ENCODE results near the gene JAML. TPM values are rescaled to one million over a fixed set of nuclear protein-coding genes. Genes with fewer than 3 reads are reported as not detected.
A peak's percentile ranks its signal among the peaks of the same experiment; 100 is the strongest.

The JAML gene
- polyA plus RNA-seq, 1 donor (not counting 4 experiments of a cell fraction or from before 2014, with no cell fraction given), result 0.01 TPM

GRCh38 chr11:118166641-118167040 is 58.2 kb downstream of the JAML start:
- TF ChIP-seq, protein P1, sequence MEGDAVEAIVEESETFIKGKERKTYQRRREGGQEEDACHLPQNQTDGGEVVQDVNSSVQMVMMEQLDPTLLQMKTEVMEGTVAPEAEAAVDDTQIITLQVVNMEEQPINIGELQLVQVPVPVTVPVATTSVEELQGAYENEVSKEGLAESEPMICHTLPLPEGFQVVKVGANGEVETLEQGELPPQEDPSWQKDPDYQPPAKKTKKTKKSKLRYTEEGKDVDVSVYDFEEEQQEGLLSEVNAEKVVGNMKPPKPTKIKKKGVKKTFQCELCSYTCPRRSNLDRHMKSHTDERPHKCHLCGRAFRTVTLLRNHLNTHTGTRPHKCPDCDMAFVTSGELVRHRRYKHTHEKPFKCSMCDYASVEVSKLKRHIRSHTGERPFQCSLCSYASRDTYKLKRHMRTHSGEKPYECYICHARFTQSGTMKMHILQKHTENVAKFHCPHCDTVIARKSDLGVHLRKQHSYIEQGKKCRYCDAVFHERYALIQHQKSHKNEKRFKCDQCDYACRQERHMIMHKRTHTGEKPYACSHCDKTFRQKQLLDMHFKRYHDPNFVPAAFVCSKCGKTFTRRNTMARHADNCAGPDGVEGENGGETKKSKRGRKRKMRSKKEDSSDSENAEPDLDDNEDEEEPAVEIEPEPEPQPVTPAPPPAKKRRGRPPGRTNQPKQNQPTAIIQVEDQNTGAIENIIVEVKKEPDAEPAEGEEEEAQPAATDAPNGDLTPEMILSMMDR (optimal IDR thresholded peaks at IDR 0.05 in 1 of 3, IDR thresholded peaks at IDR 0.05 in 1 of 3, conservative IDR thresholded peaks at IDR 0.05 in 1 of 3; ENCODE audit: extremely low read depth in 1 of 3, insufficient read depth in 2 of 3, low read length in 3 of 3), result no peak
- TF ChIP-seq EZH2 (IDR thresholded peaks at IDR 0.05; ENCODE audit: low read length), result no peak
- Histone ChIP-seq H3K4me1 (ENCODE audit: control insufficient read depth, extremely low read depth, insufficient read depth, low read length) (peaks cover 11% of the 10 kb centered on the region), H3K4me3 (ENCODE audit: control insufficient read depth in 2 of 3, extremely low read depth in 1 of 3, insufficient read depth in 2 of 3, low read depth in 1 of 3, low read length in 3 of 3) (no peak overlapping the region), H3K4me2 (ENCODE audit: control insufficient read depth, extremely low read depth, insufficient read depth, low read depth, low read length) (no peak overlapping the region), H3K36me3 (ENCODE audit: control insufficient read depth in 2 of 2, extremely low read depth in 1 of 2, insufficient read depth in 2 of 2, low read length in 2 of 2) (no peaks in the 10 kb centered on the region), H3K9me1 (ENCODE audit: control insufficient read depth, extremely low read depth, insufficient read depth, low read length) (no peaks in the 10 kb centered on the region), H3K27ac (ENCODE audit: control insufficient read depth, insufficient read depth, low read length) (no peak overlapping the region), H3K9ac (ENCODE audit: control insufficient read depth, extremely low read depth, insufficient read depth, low read length) (peak overlapping the region; percentile 18), H3K79me2 (ENCODE audit: control insufficient read depth, insufficient read depth, low read length) (no peaks in the 10 kb centered on the region), H2AFZ (ENCODE audit: control insufficient read depth, low read length) (peak overlapping the region; percentile 90), H4K20me1 (ENCODE audit: control insufficient read depth, extremely low read depth, insufficient read depth, low read length) (no peaks in the 10 kb centered on the region), H3K9me3 (ENCODE audit: control insufficient read depth, low read depth, low read length) (no peaks in the 10 kb centered on the region), H3K27me3 (ENCODE audit: control insufficient read depth, extremely low read depth, insufficient read depth, low read length) (no peaks in the 10 kb centered on the region)
- dilution Hi-C loops (cut with MboI; ENCODE audit: extremely low pct_ligation_motif_present, low sequenced_read_pairs), result no loop called here
- DNase-seq (ENCODE audit: low read depth, low spot score), result no peak
- FAIRE-seq, result no peak

GRCh38 chr11:118164885-118165284 is 59.9 kb downstream of the JAML start:
- Histone ChIP-seq H3K27me3 (ENCODE audit: control insufficient read depth, extremely low read depth, insufficient read depth, low read length) (no peaks in the 10 kb centered on the region), H3K4me2 (ENCODE audit: control insufficient read depth, extremely low read depth, insufficient read depth, low read depth, low read length) (no peak overlapping the region), H3K9me3 (ENCODE audit: control insufficient read depth, low read depth, low read length) (no peaks in the 10 kb centered on the region), H3K9me1 (ENCODE audit: control insufficient read depth, extremely low read depth, insufficient read depth, low read length) (no peaks in the 10 kb centered on the region), H3K27ac (ENCODE audit: control insufficient read depth, insufficient read depth, low read length) (no peak overlapping the region), H2AFZ (ENCODE audit: control insufficient read depth, low read length) (no peak overlapping the region), H3K4me1 (ENCODE audit: control insufficient read depth, extremely low read depth, insufficient read depth, low read length) (peaks cover 11% of the 10 kb centered on the region), H3K4me3 (ENCODE audit: control insufficient read depth in 2 of 3, extremely low read depth in 1 of 3, insufficient read depth in 2 of 3, low read depth in 1 of 3, low read length in 3 of 3) (no peak overlapping the region), H4K20me1 (ENCODE audit: control insufficient read depth, extremely low read depth, insufficient read depth, low read length) (no peaks in the 10 kb centered on the region), H3K9ac (ENCODE audit: control insufficient read depth, extremely low read depth, insufficient read depth, low read length) (no peak overlapping the region), H3K36me3 (ENCODE audit: control insufficient read depth in 2 of 2, extremely low read depth in 1 of 2, insufficient read depth in 2 of 2, low read length in 2 of 2) (no peaks in the 10 kb centered on the region), H3K79me2 (ENCODE audit: control insufficient read depth, insufficient read depth, low read length) (no peaks in the 10 kb centered on the region)
- no peak for FAIRE-seq
- dilution Hi-C loops (cut with MboI; ENCODE audit: extremely low pct_ligation_motif_present, low sequenced_read_pairs), result no loop called here
- TF ChIP-seq EZH2 (IDR thresholded peaks at IDR 0.05; ENCODE audit: low read length), result no peak
- TF ChIP-seq, protein P1 (optimal IDR thresholded peaks at IDR 0.05 in 1 of 3, IDR thresholded peaks at IDR 0.05 in 1 of 3, conservative IDR thresholded peaks at IDR 0.05 in 1 of 3; ENCODE audit: extremely low read depth in 1 of 3, insufficient read depth in 2 of 3, low read length in 3 of 3), result no peak
- DNase-seq (ENCODE audit: low read depth, low spot score), result no peak
